ENCODE results near the gene NMRK2.
"Not testable (repeated sequence)": the region's sequence is repeated elsewhere in the genome, so short reads cannot be mapped to it uniquely, and the experiment has no call there.

NMRK2 gene

GRCh38 chr19:3964256-3965194 is 31.7 kb downstream of the NMRK2 start:
- no peak for DNase-seq (ENCODE audit: low spot score)

- no peak for DNase-seq (ENCODE audit: low spot score)
Measured at GRCh38 chr19:3966051-3967017, 33.5 kb downstream of the NMRK2 start.

GRCh38 chr19:3967983-3968382 is 35.1 kb downstream of the NMRK2 start:
- DNase-seq (ENCODE audit: low spot score) = not testable (repeated sequence)

GRCh38 chr19:3968556-3969434 is 35.9 kb downstream of the NMRK2 start:
- peak; percentile 96 for DNase-seq (ENCODE audit: low spot score)

- DNase-seq (ENCODE audit: low spot score) = peak; percentile 60
Measured at GRCh38 chr19:3969435-3970312, 36.8 kb downstream of the NMRK2 start.

GRCh38 chr19:3970313-3970807 is 37.5 kb downstream of the NMRK2 start:
- DNase-seq (ENCODE audit: low spot score) = no peak

GRCh38 chr19:3970808-3971598 is 38.1 kb downstream of the NMRK2 start, which contains the start of gene DAPK3:
Gene DAPK3 (minus strand): TSS chr19:3971099. CDS start chr19:3969735, 1,364 bp downstream.
- peak; percentile 98 for DNase-seq (ENCODE audit: low spot score)

DNA sequence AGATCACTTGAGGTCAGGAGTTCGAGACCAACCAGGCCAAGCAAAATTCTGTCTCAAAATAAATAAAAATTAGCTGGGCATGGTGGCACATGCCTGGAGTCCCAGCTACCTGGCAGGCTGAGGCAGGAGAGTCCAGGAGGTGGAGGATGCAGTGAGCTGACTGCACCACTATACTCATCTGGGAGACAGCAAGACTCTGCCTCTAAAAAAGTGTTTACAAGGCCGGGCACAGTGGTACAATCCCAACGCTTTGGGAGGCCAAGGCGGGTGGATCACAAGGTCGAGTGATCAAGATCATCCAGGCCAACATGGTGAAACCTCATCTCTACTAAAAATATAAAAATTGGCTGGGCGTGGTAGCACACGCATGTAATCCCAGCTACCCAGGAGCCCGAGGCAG is 42.3 kb downstream of the NMRK2 start:
- DNase-seq (ENCODE audit: low spot score) = no peak

DNA sequence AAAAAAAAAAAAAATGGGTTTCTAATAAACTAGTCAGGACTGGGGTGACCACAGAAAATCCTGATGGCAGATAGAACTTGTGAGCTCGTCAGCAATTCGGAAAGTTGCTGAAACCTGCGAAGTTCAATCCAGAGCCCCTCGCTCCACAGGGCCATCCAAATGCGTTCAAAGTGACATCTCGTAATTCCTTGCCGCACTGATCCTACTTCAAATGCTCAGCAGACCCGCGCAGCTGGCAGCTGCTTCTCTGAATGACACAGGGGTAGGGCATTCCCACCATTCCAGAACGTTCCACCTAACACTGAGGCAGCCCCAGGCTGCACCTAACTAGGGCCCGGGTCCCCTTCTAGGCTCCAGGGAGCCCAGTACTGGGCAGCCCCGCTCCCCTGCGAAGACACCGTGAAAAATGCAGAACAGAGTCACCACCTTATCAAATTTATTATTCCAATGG is 42.8 kb downstream of the NMRK2 start:
- no peak for DNase-seq (ENCODE audit: low spot score)

GRCh38 chr19:3976495-3977241 is 43.8 kb downstream of the NMRK2 start:
- no peak for DNase-seq (ENCODE audit: low spot score)

DNA sequence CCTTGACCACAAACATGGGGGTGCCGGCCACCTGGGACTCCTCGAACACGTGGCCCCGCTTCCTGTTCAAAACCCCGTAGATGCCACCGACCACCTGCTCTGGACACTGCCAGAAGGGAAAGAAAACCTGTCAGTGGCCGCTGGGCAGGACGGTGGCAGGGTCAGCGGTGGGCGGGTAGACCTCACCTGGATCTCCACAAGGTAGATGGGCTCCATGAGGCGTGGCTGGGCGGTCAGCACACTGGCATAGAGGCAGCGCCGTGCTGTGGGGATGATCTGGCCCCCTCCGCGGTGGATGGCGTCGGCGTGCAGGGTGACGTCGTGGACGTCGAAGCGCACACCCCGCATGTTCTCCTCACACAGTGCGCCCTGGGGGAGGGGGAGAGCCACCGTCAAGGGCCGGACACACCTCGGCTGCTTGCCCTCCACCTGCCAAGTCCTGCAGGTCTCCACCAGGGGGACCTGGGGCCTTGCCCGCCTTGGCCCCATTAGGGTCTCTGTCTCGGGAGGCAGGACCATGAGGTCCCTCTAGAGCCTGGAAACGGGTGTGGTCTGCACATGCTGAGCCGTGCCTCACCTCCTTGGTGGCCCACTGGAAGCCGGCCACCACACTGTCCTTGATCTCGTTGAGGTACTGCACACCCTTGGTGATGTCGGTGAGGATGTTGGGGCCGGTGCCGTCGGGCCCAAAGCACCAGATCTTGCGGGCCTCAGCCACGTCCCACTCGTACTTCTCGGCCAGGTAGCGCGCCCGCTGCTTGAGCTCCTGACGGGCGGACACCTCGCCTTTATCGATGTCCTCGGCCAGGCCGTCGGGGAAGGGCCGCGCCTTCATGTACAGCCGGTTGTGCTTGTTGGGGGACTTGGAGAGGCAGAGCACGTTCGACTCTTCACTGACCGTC is 44.6 kb downstream of the NMRK2 start:
- DNase-seq (ENCODE audit: low spot score) = no peak

- no peak for DNase-seq (ENCODE audit: low spot score)
Measured at GRCh38 chr19:3978145-3978544, 45.3 kb downstream of the NMRK2 start.

DNA sequence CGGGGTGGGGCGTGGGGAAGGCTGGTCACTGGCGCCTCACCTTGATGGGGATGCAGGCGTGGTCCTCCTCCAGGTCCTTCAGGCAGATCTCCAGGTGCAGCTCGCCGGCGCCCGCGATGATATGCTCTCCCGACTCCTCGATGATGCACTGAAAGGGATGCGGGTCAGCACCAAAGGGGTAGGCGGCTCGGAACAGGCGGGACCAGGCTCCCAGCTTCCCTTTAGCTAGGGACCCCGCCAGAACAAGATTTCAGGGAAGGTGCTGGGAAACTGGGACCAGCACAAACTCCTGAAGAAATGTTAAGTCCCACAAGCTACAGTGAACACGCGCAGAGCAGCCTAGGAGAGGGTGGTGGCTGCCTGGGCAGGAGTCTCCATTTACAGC is 46.4 kb downstream of the NMRK2 start:
- DNase-seq (ENCODE audit: low spot score) = no peak

- no peak for DNase-seq (ENCODE audit: low spot score)
Measured at GRCh38 chr19:3979674-3980352, 46.9 kb downstream of the NMRK2 start.

DNA sequence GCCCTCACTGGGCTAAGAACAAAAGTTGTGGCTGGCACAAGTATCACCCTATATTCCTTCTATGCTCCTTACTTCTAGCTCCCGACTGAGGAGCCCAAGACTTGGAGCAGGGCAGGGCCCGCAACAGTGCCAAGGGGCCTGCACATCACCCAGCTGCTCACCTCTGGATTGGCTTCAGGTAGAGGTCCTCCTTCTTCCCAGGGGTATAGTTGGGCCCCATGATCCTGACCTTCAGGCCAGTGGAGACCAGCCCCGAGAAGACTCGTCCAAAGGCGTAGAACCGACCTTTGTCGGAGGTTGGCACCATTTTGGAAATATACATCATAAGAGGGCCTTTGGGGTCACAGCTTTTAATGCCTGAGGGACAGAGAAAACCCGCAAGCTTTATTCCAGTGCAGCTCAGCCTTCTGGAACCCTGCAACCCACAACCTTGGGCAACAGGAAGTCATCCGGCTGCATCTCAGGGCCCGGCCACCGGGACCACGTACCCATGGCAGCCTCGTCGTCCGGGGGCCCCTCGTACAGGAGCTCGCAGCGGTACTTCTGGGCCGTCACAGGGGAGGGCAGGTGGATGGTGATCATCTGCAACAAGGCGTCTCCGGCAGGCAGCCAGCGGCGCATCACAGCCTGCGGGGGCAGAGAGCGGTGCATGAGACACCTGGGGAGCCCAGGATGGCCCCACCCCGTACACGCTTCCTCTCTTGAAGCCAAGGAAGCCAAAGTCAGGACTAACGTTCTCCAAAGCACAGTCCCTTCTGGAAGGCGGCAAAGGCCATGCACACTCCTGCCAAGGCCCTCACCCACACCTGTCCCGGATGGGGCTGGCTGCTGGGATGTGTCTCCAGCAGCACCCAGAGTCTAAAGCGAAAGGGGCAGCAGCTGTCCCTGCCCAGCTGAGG is 47.7 kb downstream of the NMRK2 start:
- peak; percentile 1 for DNase-seq (ENCODE audit: low spot score)

DNA sequence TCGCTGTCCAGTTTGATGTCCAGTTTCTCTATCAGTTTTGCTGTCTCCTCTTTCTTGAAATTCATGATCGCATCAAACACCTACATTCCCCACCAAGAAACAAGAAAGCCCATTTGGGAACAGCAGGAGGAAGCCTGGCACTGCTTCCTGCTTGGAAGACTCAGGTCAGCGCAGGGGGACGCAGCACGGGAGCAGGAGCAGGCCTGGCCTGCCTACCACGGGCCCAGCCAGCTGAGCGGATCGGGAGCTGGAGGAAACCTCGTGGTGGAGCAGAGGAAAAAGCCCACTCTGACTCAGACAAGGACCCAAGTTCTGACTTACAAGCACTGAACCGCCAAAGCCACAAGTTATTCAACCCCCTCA is 48.5 kb downstream of the NMRK2 start:
- peak; percentile 2 for DNase-seq (ENCODE audit: low spot score)

Data from GM03348 (cell line).